Posterior cingulate gyrus (tissue), 11 donors: ENCODE measurements around the gene RFX4.
A peak's percentile ranks its signal among the peaks of the same experiment; 100 is the strongest.
"Not testable (repeated sequence)": the region's sequence is repeated elsewhere in the genome, so short reads cannot be mapped to it uniquely, and the experiment has no call there.

Experiments used
- DNase-seq, 10 donors: peaks; one replicate each; pipeline versions ENCODE4 v3.0.0 to v3.0.0-alpha.2; 2020 to 2021; ENCODE audit warnings: mixed read lengths in 3 of 10
- intact Hi-C: fragments of 100-400 bp; cut with DNase I; formaldehyde crosslinking; loops from one replicate; pipeline ENCODE4 v1.15.1; 2023

The RFX4 gene

DNA sequence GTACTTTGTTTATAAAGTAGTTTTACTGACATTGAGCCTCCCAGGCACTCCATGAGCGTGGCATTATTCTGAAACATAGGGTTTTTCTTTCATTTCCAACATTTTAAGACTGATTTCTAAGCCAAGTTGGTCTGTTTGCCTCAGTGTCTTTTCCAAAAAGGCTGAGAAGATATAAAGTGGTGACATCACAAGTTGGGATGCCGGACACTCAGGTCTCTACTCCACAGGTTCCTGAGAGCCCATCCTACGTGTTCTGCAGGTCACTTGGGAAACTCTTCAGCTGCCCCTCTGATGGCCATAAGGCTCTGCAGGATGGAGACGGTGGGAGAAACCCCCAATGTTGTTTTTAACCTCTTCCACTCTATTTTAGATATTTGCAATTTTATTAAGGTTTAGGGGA is 6.0 kb downstream of the RFX4 start:
- intact Hi-C loops: no loop called here
- DNase-seq: no peak

DNA sequence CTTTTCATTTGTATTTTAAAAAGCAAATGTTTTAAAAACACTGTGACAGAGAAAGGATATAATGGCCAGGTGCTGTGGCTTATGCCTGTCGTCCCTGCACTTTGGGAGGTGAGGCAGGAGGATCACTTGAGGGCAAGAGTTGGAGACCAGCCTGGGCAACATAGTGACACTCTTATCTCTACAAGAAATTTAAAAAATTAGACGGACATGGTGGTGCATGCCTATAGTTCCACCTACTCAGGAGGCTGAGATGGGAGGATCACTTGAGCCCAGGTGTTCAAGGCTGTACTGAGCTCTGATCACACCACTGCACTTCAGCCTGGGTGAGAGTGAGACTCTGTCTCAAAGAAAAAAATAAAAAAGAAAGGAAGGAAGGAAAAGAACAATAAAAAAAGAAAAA is 7.8 kb downstream of the RFX4 start:
- intact Hi-C loops: no loop called here
- DNase-seq: no peak

DNA sequence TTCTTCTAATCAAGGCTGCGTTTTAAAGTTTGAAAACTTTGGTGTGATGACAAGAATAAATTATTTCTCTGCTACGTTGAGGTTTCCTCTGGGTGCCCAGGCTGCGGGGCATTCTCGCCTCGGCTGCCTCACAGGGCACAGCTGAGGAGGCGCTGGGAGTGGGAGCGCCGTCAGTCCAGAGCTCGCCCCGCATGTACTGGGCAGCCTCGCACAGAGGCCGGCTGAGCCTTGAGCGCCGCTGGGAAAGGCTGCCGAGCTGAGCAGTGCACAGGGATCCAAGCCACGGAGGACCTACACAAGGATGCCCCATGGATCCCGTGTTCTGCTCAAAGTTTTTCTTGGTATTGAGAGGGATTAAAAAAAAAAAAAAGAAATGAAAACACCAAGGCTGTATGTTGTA is 11.6 kb downstream of the RFX4 start:
- intact Hi-C loops: no loop called here
- peak in 4 of 10 donors; percentile 7 to 86 (median 55) for DNase-seq

GRCh38 chr12:106595268-106595667 is 12.5 kb downstream of the RFX4 start:
- DNase-seq: no peak
- intact Hi-C loops: no loop called here

DNA sequence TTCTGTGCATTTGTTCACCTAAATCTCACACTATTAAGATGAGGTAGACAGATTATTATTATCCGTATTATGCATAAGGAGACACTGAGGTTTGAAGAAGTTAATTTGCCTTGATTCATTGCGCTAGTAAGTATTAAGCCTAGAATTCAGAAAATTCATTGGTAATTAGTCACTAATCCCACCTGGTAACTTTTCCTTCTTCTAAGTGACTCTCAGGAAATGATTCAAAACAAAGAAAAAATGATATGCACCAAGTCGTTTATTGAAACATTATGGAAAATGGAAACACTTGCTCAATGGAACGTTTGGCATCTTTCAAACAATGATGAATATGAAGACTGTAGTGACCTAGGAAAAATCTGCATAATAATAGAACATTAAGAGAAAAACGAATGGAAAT is 15.2 kb downstream of the RFX4 start:
- DNase-seq: no peak
- intact Hi-C loops: no loop called here

GRCh38 chr12:106599302-106599701 is 16.5 kb downstream of the RFX4 start:
- DNase-seq: no peak
- intact Hi-C loops: no loop called here

DNA sequence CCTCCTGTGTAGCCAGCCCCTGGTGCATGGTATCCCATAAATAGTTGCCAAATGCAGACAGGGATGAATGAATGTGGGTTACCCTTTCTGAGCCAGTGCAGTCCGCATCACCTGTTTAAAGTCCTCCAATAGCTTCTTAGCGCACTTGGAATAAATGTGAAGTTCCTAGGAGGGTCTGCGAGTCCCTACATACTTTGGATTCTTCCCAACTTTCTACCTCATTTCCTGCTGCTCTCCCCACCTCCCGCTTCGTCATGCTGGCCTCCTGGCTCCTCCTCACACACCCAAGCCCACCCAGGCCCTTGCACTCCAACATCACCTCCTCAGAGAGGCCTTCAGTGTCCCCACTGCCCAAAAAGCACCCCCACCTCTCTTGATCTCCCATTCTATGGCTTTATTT is 17.7 kb downstream of the RFX4 start:
- DNase-seq: no peak
- intact Hi-C loops: no loop called here

- intact Hi-C loops: no loop called here
- DNase-seq: peak in 3 of 10 donors; percentile 8 to 61 (median 27)
These were observed 18.2 kb downstream of the RFX4 start for GRCh38 chr12:106601031-106601430.

DNA sequence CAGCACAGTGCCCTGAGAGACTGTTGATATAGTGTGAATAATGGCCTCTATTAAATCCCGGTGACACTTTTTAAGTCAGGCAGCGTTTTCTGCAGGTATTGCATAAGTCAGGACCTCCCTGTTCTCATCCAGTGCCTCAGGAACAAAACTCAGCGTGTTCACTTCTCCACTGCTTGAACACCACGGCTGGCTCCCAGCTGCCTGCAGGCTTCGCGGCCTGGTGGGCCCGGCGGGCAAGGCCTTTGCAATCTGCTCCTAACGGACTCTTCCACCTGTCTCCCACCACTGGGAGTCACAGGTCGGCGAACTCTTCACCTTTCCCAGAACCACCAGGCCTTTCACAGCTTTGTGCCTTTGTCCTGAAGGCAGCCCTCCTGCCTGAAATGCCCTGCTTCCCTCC is 18.7 kb downstream of the RFX4 start:
- DNase-seq: peak in 1 of 10 donors; percentile 80
- intact Hi-C loops: no loop called here

DNA sequence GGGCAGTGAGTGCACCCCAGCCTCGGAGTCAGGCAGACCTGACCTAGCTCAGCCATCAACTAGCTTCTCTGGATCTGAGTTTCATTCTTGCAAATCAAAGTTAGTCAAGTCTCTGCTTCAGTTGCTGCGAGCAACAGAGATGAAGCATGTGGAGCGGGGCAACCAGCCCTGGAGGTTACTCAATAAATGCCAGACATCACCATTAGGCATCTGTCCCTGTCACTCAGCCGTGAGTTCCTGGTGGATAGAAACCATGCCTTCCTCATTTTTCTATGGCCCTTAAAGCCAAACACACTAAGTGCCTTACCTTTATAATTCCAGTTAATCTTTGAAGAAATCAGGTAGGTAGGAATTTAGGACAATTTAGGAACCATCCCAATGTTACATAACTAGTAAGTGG is 19.3 kb downstream of the RFX4 start:
- DNase-seq: no peak
- intact Hi-C loops: no loop called here

DNA sequence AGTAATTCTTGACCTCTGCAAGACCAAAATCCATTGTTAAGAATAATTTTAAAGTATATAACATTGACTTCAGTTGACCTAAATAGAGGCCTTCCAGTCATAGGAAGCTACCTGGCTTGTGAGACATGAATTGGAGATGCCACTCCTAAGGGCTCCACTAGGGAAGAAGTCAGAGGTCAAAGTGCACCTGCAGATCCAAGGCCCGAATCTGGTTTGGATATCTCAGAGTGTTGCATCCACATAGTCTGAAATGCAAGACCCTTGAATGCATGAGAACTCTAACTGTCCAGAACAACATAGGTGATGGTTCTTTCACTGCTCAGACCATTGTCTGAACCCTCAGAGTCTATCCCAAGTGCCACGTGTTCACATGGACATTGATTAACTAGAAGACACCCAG is 22.4 kb downstream of the RFX4 start:
- DNase-seq: no peak
- intact Hi-C loops: no loop called here

DNA sequence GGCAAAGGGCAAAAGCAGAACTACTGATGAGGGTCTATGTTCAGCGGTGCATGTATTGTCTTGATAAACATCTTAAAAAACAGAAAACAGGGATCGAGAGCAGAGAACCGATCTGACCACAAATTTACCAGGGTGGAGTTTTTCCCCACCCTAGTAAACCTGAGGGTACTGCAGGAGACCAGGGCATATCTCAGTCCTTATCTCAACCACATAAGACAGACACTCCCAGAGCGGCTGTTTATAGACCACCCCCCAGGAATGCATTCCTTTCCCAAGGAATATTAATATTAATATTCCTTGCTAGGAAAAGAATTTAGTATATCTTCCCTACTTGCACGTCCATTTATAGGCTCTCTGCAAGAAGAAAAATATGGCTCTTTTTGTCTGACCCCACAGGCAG is 37.8 kb downstream of the RFX4 start:
- DNase-seq, intact Hi-C loops: not testable (repeated sequence)

DNA sequence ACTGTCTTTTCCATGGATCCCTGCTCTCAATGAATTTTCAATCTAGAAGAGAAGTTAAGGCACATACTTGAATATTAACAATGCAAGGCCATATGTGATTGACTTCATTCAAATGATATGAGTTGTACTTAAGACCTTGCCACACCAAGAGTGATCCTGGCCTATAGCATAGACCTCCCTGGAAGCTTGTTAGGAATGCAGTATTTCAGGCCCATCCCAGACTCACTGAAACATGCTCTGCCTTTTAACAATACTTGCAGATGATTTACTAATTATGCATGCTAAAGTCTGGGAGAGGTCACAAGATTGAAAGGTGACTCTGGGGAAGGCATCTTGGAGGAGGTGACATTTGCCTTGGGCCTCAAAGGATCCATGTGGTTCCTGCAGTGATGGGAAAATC is 43.2 kb downstream of the RFX4 start:
- no peak for DNase-seq
- intact Hi-C loops: no loop called here

DNA sequence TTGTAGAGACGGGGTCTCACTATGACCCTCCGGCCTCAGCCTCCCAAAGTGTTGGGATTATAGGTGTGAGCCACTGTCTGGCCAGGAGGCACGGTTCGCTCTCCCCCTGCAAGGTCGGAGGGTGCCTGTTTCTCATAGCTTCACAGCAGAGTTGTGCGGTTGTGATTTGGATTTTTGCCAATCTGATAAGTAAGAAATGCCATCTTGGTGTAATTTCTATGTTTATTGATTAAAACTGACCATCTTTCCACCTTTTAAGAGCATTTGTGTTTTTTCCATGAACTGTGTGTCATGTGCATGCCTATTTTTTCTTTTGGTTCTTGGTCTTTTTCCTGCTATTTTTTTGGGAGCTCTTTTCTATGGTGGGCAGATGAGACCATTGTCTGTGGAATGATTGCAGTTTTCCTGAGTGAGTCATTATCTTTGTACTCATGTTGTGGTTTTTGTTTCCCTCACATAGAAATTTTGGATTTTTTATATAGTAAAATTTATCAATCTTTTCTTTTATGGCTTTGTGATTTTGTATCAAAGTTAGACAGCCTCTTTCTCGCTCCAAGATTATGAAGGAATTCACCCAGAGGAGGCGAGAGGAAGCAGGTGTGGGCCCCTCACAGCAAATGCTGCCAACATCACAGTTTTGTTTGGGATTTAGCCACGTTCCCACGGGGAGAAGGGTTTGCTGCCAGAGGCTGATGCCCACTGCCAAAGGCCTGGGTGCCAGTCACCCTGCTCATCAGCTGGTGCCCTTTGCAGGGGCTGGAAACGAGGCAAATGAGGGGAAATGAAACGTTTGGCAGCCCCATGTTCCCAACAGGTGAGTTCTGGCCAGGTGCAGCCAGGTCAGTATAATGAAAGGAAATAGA is 47.2 kb downstream of the RFX4 start:
- intact Hi-C loops: no loop called here
- DNase-seq: no peak

DNA sequence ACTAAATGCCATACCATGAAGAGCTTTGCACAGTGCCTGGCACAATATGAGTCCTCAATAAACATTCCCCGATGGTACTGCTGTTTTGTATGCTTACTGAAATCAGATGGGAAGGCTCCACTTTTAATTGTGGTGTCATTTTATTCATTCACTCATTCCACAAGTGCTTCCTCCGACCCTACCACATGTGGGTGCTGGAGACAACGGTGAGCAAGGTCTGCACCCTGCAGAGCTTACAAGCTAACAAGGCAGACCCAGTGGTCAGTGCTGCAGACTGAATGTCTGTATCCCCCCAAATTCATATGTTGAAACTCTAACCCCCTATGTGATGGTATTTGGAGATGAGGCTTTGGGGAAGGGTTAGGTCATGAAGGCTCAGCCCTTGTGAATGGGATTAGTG is 48.3 kb downstream of the RFX4 start:
- intact Hi-C loops: no loop called here
- peak in 1 of 10 donors; percentile 28 for DNase-seq

- no peak for DNase-seq
- intact Hi-C loops: no loop called here
These were observed 49.0 kb downstream of the RFX4 start for GRCh38 chr12:106631797-106632196.

GRCh38 chr12:106632797-106633450 is 50.1 kb downstream of the RFX4 start:
- intact Hi-C loops: no loop called here
- no peak for DNase-seq

DNA sequence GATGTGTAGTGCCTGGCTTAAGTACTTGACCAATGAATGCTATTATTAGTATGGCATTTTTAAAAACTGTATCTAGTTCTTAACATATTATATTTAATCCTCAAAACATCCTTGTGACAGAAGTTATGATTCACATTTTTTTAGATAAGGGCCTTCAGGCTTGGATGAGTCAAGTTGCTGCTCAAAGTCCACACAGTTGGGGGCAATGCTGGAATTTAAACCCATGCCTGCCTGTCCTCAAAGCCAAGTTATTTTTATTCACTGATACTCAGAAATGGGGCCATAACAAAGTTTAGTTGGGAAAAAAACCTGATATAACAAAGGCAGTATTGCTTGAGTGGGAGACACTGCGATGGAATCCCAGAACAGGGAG is 50.6 kb downstream of the RFX4 start:
- no peak for DNase-seq
- intact Hi-C loops: no loop called here

- intact Hi-C loops: no loop called here
- DNase-seq: no peak
These were observed 51.4 kb downstream of the RFX4 start for GRCh38 chr12:106634206-106634605.

DNA sequence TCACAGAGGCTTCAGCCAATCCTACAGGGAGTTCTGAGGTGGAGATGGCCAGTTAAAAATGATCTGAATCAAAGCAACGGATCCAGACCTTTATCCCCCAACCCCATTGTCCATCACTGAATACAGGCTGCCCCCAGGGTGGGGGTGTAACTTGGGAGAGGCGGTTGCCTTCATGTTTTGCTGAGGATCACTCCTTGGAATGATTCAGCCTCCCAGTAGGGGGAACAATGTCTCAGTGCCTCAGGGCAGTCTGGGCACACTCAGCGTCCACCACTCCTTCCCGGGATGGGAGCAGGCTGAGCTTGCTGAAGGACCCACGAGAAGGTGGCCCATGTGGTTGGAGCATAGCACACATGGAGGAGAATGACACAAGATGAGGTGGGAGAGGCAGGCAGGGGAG is 60.2 kb downstream of the RFX4 start:
- intact Hi-C loops: no loop called here
- DNase-seq: no peak

- DNase-seq: peak in 9 of 10 donors; percentile 17 to 90 (median 53)
These were observed 61.7 kb downstream of the RFX4 start for GRCh38 chr12:106644335-106645073.

DNA sequence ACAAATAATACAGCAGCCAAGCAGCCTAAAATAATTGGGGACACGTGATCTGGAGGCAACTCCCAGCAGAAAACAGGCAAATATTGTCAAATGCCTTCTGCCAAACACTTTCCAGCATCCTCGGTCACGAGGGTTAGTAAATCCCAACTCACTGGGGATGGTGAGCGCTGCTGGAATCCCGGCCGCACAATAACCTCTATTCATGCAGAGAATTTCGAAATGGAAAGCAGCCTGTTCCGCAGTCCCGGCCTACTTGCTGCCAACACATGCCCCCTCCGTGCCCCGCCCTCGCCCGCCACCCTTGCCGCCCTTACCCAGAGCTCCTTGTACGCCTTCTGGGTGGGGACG is 62.2 kb downstream of the RFX4 start:
- DNase-seq: peak; percentile 70 to 96 (median 80)

More at GRCh38 chr12:106644335-106645073, 61.7 kb downstream of the RFX4 start:
- intact Hi-C loops: no loop called here

More for the DNA sequence above, 62.2 kb downstream of the RFX4 start:
- intact Hi-C loops: no loop called here
